Vagina (tissue), 2 donors: ENCODE measurements around the gene HEG1. TPM values are rescaled to one million over a fixed set of nuclear protein-coding genes. Genes with fewer than 3 reads are reported as not detected.
A peak's percentile ranks its signal among the peaks of the same experiment; 100 is the strongest.

Source experiments
- DNase-seq, 2 donors: peaks; one replicate each; pipeline ENCODE4 v3.0.0-alpha.2; 2017; ENCODE audit errors: extremely low spot score in 2 of 2
- H3K27ac ChIP-seq: fragments of 200-600 bp; sonication (generic); one replicate; pipeline ENCODE4 v1.5.1; 2019
- H3K27me3 ChIP-seq: fragments of 200-600 bp; sonication (generic); one replicate; pipeline ENCODE4 v1.5.1; 2019
- H3K36me3 ChIP-seq, 2 donors: fragments of 200-600 bp; sonication (generic); one replicate each; pipeline ENCODE4 v1.5.1; 2017 to 2019
- H3K4me1 ChIP-seq: fragments of 200-600 bp; sonication (generic); one replicate; pipeline ENCODE4 v1.5.1; 2019
- H3K4me3 ChIP-seq, 2 donors: fragments of 200-600 bp; sonication (generic); 1 replicate in 1 of 2; 2 replicates in 1 of 2; pipeline ENCODE4 v1.5.1; 2016 to 2019
- H3K9me3 ChIP-seq: fragments of 200-600 bp; sonication (generic); one replicate; pipeline ENCODE4 v1.5.1; 2019
- POLR2A ChIP-seq, 2 donors: fragments of 450-650 bp; IDR thresholded peaks; one replicate each; pipeline ENCODE4 v1.6.1; 2017; ENCODE audit warnings: antibody characterized with exemption in 2 of 2, mild to moderate bottlenecking in 2 of 2, moderate library complexity in 2 of 2
- POLR2AphosphoS5 ChIP-seq, 2 donors: sonication (generic); formaldehyde crosslinking; IDR thresholded peaks; one replicate each; pipeline ENCODE4 v1.9.0; 2017; ENCODE audit warnings: antibody characterized with exemption in 2 of 2, mild to moderate bottlenecking in 2 of 2, low read depth in 1 of 2; ENCODE audit not compliant: insufficient read depth in 1 of 2
- intact Hi-C: fragments of 100-400 bp; cut with DNase I; formaldehyde crosslinking; loops from one replicate; pipeline ENCODE4 v1.15.1; 2023
- total RNA-seq: library from RNA; depleted of rRNA; stranded (reverse); fragments of >200 nt; gene quantifications from one replicate; pipeline ENCODE4 v1.2.3, GENCODE V29; 2016
- TF ChIP-seq, protein P1 (sequence below), 3 experiments: fragments of 450-650 bp in 2 of 3; fragments of 200-600 bp in 1 of 3; sonication (generic) in 1 of 3; IDR thresholded peaks; one replicate each; pipeline ENCODE4 v1.5.1; 2017 to 2019; ENCODE audit warnings: antibody characterized with exemption in 3 of 3, mild to moderate bottlenecking in 2 of 3, moderate library complexity in 2 of 3

HEG1 gene
- total RNA-seq, 1 donor from 2014 or later, result 47.1 TPM

- intact Hi-C loops, result loop anchor here (10.0 kb wide), 1 partner anchor 160 kb away; no protein-coding TSS in a partner anchor
- Histone ChIP-seq H3K4me1 (no peaks in the 10 kb centered on the region), H3K27ac (no peak within 1 kb of the TSS), H3K27me3 (no peaks in the 10 kb centered on the region), H3K4me3 (no peak within 1 kb of the TSS), H3K36me3 (no peaks in the 10 kb centered on the region), H3K9me3 (no peaks in the 10 kb centered on the region)
- no peak for DNase-seq
- TF ChIP-seq, protein P1, sequence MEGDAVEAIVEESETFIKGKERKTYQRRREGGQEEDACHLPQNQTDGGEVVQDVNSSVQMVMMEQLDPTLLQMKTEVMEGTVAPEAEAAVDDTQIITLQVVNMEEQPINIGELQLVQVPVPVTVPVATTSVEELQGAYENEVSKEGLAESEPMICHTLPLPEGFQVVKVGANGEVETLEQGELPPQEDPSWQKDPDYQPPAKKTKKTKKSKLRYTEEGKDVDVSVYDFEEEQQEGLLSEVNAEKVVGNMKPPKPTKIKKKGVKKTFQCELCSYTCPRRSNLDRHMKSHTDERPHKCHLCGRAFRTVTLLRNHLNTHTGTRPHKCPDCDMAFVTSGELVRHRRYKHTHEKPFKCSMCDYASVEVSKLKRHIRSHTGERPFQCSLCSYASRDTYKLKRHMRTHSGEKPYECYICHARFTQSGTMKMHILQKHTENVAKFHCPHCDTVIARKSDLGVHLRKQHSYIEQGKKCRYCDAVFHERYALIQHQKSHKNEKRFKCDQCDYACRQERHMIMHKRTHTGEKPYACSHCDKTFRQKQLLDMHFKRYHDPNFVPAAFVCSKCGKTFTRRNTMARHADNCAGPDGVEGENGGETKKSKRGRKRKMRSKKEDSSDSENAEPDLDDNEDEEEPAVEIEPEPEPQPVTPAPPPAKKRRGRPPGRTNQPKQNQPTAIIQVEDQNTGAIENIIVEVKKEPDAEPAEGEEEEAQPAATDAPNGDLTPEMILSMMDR (IDR thresholded peaks at IDR 0.05), result no peak
- TF ChIP-seq POLR2A (IDR thresholded peaks at IDR 0.05) (no peak), POLR2AphosphoS5 (IDR thresholded peaks at IDR 0.05; ENCODE audit: insufficient read depth in 1 of 2, low read depth in 1 of 2) (no peak)
Measured at GRCh38 chr3:124934577-124934976, 121.2 kb downstream of the HEG1 start, which contains the start of gene MUC13. Gene MUC13 (minus strand): TSS chr3:124934751. CDS start chr3:124934712, 39 bp downstream.

DNA sequence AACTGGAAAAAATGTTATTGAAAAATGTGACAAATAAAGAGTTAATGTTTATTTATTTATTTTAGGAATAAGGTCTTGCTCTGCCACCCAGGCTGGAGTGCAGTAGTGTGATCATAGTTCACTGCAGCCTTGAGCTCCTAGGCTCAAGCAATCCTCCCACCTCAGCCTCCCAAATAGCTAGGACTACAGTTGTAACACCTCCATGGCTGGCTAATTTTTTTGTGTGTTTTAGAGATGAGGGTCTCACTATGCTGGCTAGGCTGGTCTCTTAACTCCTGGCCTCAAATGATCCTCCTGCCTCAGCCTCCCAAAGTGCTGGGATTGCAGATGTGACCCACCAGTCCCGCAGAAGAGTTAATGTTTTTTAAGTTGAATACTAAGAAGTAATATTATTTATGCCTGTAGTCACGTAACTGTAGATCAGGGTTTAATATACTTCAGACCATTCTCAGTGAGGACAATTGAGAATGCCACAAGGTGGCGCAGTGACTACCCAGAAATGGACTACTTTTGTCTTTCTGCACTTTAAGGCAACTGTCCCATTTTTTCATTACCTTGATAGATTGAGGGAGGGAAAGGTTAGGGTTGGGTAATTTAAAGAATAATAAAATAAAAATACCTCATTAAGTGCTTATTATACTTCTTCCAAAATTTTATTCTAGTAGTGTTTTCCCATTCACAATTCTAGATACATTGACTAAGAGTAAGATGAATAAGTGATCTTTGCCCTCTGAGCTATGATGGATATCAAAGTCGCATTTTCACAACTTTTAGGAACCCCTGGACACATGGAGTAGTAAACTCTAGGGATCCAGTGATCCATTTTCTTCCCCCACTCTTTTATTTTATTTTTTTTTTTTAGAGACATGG, 127.2 kb downstream of the HEG1 start:
- Histone ChIP-seq H3K27me3 (no peaks in the 10 kb centered on the region), H3K27ac (no peak overlapping the region), H3K36me3 (no peaks in the 10 kb centered on the region), H3K4me1 (no peaks in the 10 kb centered on the region), H3K9me3 (no peaks in the 10 kb centered on the region), H3K4me3 (no peak overlapping the region)
- TF ChIP-seq POLR2A (IDR thresholded peaks at IDR 0.05) (no peak), POLR2AphosphoS5 (IDR thresholded peaks at IDR 0.05; ENCODE audit: insufficient read depth in 1 of 2, low read depth in 1 of 2) (no peak)
- TF ChIP-seq, protein P1 (IDR thresholded peaks at IDR 0.05), result peak; percentile 60 to 67 (median 67)
- intact Hi-C loops, result loop anchor here (5.0 kb wide), 1 partner anchor 1591 kb away; no protein-coding TSS in a partner anchor
- no peak for DNase-seq

DNA sequence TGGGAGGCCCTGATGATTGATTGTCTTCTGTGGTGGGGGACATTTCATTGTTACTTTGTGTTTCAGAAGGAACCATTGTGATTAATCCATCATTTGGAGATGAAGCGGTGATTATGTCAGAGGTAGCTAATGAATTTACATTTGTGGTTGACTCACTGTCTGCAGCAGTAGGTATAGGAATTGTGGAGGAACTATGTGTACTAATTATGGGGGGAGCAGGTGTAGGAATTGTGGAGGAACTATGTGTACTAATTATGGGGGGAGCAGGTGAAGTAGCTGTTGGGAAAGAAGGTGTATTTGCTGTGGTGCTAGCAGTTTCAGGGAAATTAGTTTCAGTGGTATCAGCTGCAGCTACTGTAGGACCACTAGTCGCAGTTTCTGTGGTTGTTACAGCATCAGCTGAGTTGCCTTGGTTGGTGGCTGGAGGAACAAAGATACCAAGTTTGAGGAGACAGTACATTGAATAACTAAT, 128.2 kb downstream of the HEG1 start:
- H3K9me3 ChIP-seq, result no peaks in the 10 kb centered on the region
- H3K4me3 ChIP-seq, result no peak overlapping the region
- no peak overlapping the region for H3K27ac ChIP-seq
- H3K4me1 ChIP-seq, result no peaks in the 10 kb centered on the region
- DNase-seq, result no peak
- intact Hi-C loops, result loop anchor here (5.0 kb wide), 1 partner anchor 1590 kb away; no protein-coding TSS in a partner anchor
- no peaks in the 10 kb centered on the region for H3K27me3 ChIP-seq
- TF ChIP-seq POLR2AphosphoS5 (IDR thresholded peaks at IDR 0.05; ENCODE audit: insufficient read depth in 1 of 2, low read depth in 1 of 2), result no peak
- TF ChIP-seq POLR2A (IDR thresholded peaks at IDR 0.05), result no peak
- TF ChIP-seq, protein P1 (IDR thresholded peaks at IDR 0.05), result no peak
- no peaks in the 10 kb centered on the region for H3K36me3 ChIP-seq

DNA sequence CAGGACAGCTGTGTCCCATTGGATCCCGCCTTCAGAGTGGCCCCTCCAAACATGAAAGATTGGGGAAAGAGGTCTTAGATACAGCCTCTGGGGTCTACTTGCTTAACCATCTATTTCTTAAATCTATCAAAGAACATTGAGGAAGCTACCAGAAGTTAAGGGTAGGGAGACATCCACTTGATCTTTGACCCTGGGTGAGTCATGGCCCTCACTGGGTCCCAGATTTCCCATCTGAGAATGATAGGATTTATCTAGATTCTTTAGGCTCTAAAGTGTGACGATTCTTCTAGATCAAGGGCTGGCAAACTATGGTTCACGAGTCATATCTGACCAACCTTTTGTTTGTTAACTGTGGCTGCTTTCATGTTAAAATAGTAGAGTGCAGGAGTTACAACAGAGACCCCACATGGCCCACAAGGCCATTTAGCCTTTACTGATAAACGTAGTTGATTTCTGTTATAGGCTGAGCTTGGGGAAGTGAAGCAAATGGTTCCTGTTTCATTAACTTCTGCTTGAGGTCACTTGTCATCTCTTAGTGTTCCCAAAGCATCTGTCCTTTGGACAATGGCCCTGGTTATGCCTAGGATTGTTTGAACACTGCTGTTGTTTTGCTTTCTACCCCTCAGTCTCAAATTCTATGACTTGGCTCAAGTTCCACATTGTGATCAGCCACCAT, 129.2 kb downstream of the HEG1 start:
- no peak for TF ChIP-seq POLR2A (IDR thresholded peaks at IDR 0.05)
- intact Hi-C loops, result loop anchor here (5.0 kb wide), 1 partner anchor 1589 kb away; no protein-coding TSS in a partner anchor
- Histone ChIP-seq H3K9me3 (no peaks in the 10 kb centered on the region), H3K4me3 (no peak overlapping the region), H3K36me3 (no peaks in the 10 kb centered on the region), H3K27ac (no peak overlapping the region), H3K27me3 (no peaks in the 10 kb centered on the region), H3K4me1 (no peaks in the 10 kb centered on the region)
- no peak for DNase-seq

DNA sequence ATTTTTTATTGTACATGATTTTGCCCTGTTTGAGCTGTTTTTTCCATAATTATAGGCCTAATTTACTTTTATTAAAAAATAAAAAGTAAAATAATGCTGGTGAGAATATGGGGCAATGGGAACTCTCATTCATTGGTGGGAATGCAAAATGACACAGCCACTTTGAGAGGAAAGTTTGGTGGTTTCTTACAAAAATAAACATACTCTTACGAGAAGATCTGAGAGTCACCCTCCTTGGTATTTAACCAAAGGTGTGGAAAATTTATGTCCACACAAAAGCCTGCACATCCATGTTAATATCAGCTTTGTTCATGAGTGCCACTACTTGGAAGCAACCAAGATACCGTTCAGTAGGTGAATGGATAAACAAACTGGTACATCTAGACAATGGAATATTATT, 131.1 kb downstream of the HEG1 start:
- Histone ChIP-seq H3K4me3 (no peak overlapping the region), H3K27me3 (no peaks in the 10 kb centered on the region), H3K9me3 (no peaks in the 10 kb centered on the region), H3K4me1 (no peaks in the 10 kb centered on the region), H3K27ac (no peak overlapping the region), H3K36me3 (no peaks in the 10 kb centered on the region)
- intact Hi-C loops, result loop anchor here (5.0 kb wide), 1 partner anchor 1587 kb away; no protein-coding TSS in a partner anchor
- no peak for TF ChIP-seq POLR2AphosphoS5 (IDR thresholded peaks at IDR 0.05; ENCODE audit: insufficient read depth in 1 of 2, low read depth in 1 of 2)
- TF ChIP-seq POLR2A (IDR thresholded peaks at IDR 0.05), result no peak
- no peak for DNase-seq
